ENCODE measurements around the gene RBM22.

DNA sequence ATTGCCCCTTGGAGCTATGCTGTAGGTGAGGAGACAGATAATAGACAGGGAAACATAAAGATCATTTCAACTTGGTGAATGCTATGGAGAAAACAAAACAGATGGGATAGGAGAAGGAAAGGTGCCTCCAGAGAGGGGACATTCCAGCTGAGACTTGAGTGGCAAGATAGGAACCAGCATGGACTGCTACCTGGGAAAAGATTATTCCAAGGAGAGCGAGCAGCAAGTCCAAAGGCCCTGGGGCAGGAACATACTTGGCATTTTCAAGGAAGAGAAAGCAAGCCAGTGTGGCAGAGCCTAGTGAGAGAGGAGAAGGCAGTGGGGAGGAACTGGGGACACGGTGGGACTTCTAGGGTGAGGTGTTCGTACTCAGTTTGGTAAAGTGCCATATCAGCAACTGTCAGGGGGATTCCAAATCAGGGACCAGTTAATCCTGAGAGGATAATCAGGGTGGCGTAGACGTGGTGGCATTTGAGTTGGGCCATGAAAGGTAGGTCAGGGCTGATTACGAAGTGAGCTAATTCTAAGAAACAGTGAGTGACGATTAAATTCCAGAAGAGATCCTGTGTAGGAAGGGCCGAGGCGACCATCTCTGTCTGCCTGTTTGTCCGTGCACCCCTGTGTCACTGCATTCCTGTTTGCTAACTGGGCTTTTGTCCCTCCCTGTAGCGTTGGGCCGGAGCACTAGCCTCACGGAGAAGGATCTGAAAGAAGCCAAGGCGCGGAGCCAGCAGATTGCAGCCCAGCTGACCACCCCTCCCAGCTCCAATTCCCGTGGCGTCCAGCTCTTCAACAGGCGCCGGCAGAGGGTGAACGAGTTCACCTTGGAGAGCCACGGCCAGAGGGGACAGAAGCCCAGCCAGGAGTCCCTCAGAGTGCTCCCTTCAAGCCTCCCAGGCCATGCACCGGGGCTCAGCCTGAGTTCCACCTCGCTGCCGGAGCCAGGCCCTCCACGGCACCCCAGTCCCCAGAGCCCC, 53.3 kb downstream of the RBM22 start:
- TF ChIP-seq, protein P1, sequence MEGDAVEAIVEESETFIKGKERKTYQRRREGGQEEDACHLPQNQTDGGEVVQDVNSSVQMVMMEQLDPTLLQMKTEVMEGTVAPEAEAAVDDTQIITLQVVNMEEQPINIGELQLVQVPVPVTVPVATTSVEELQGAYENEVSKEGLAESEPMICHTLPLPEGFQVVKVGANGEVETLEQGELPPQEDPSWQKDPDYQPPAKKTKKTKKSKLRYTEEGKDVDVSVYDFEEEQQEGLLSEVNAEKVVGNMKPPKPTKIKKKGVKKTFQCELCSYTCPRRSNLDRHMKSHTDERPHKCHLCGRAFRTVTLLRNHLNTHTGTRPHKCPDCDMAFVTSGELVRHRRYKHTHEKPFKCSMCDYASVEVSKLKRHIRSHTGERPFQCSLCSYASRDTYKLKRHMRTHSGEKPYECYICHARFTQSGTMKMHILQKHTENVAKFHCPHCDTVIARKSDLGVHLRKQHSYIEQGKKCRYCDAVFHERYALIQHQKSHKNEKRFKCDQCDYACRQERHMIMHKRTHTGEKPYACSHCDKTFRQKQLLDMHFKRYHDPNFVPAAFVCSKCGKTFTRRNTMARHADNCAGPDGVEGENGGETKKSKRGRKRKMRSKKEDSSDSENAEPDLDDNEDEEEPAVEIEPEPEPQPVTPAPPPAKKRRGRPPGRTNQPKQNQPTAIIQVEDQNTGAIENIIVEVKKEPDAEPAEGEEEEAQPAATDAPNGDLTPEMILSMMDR (IDR thresholded peaks at IDR 0.05), result no peak
- no peak for TF ChIP-seq POLR2A (IDR thresholded peaks at IDR 0.05)
